ENCODE measurements around the gene ST8SIA5. TPM values are rescaled to one million over a fixed set of nuclear protein-coding genes. Genes with fewer than 3 reads are reported as not detected.

ST8SIA5 gene
- total RNA-seq, 2 experiments from 2014 or later, result not detected

DNA sequence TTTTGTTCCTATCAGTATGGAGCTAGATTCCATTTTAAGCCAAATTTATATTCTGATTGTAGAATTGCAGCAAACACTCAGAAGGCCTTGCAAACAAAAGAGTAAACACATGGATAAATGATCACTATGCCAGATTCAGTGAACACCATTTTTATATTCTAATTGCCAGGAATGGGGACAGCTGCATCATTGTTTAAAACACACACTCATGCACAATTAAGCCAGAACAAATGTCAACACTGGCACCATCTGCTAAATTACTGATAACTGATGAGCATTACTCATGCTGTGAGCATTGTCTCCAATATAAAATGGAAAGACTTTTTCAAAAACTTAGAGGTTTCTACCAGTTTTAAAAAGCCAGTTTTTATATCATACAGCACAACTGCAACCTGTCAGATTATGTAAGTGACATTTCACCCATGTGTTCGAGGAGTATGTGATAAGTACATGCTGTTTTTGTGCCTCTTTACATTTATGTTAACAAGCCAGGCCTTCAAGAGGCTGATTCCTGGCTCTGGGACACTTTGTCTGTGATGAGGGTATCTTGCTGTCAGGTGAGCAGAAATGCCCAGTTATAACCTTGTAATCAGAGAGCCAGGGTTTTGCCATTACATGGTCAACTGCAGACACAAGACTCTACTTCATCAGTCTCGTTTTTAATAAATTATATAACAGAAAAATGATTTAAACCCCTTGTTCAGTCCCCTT, 4.4 kb upstream of the ST8SIA5 start:
- DNase-seq, result no peak
- no peak for ATAC-seq
- no peaks in the 10 kb centered on the region for H3K36me3 Mint-ChIP-seq (ENCODE audit: low read depth)
- no peak overlapping the region for H3K27ac Mint-ChIP-seq
- H3K4me3 Mint-ChIP-seq, result no peak overlapping the region
- peaks cover 6% of the 10 kb centered on the region for H3K4me1 Mint-ChIP-seq
- no peaks in the 10 kb centered on the region for H3K9me3 Mint-ChIP-seq (ENCODE audit: low read depth)
- CTCF ChIA-PET, result no interaction called here
- POLR2A ChIA-PET, result no interaction called here
- peaks cover 48% of the 10 kb centered on the region for H3K27me3 Mint-ChIP-seq
- intact Hi-C loops (cut with DNase I, micrococcal nuclease), result no loop called here

GRCh38 chr18:46759890-46760289, 3.0 kb upstream of the ST8SIA5 start:
- Mint-ChIP-seq H3K4me1 (peaks cover 6% of the 10 kb centered on the region), H3K4me3 (no peak overlapping the region), H3K9me3 (ENCODE audit: low read depth) (no peaks in the 10 kb centered on the region), H3K27ac (no peak overlapping the region), H3K36me3 (ENCODE audit: low read depth) (no peaks in the 10 kb centered on the region), H3K27me3 (peaks cover 57% of the 10 kb centered on the region)
- DNase-seq, result no peak
- intact Hi-C loops (cut with DNase I, micrococcal nuclease), result loop anchor here in 1 of 2 experiments (5.0 kb wide), 1 partner anchor 492 kb away; the partner anchor contains the start of gene SKOR2
- CTCF ChIA-PET, result interaction anchor here (0.9 kb wide), 1 partner anchor 9 kb away, joined by 3 read pairs; no protein-coding TSS in a partner anchor
- no peak for ATAC-seq
- POLR2A ChIA-PET, result no interaction called here

DNA sequence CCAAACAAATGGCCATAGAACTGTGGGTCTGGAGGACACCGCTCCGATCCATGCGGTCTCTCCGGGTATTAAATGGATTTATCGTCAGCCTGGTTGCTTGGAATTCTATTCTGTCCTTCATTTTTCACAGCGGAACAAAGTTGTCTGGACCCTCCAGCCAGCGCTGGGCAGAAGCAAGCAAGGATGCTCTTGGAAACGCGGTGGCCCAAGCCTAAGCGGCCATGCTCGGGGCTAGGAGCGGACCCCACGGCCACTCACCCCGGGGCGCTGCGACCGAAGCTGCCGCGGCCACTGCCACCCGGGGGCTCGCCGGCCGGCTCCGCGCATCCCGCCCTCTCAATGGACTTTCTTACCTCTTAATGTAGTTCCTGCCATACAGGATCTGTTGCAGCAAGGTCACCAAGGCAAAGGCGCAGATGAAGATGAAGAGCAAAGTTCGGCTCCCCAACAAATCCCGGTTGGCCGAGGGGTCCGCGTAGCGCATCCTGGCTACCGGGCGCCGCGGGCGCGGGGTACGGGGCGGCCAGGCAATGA, 761 bp downstream of the ST8SIA5 start:
- intact Hi-C loops (cut with DNase I, micrococcal nuclease), result loop anchor here in 1 of 2 experiments (2.0 to 5.0 kb wide), 2 partner anchors 161 to 496 kb away; partner anchors contain the start of genes KATNAL2, PIAS2 and SKOR2
- no peak for ATAC-seq

GRCh38 chr18:46755315-46756024, 1.4 kb downstream of the ST8SIA5 start:
- H3K27me3 Mint-ChIP-seq, result peaks cover 57% of the 10 kb centered on the region
- H3K9me3 Mint-ChIP-seq (ENCODE audit: low read depth), result no peaks in the 10 kb centered on the region
- intact Hi-C loops (cut with DNase I, micrococcal nuclease), result loop anchor here in 1 of 2 experiments (2.0 to 5.0 kb wide), 2 partner anchors 161 to 497 kb away; partner anchors contain the start of genes KATNAL2, PIAS2 and SKOR2
- H3K27ac Mint-ChIP-seq, result no peak overlapping the region
- H3K4me1 Mint-ChIP-seq, result peaks cover 6% of the 10 kb centered on the region
- POLR2A ChIA-PET, result no interaction called here
- H3K4me3 Mint-ChIP-seq, result no peak overlapping the region
- CTCF ChIA-PET, result no interaction called here
- ATAC-seq (peak; percentile 16), DNase-seq (no peak)
- no peaks in the 10 kb centered on the region for H3K36me3 Mint-ChIP-seq (ENCODE audit: low read depth)

More for the DNA sequence above, 761 bp downstream of the ST8SIA5 start:
- H3K36me3 Mint-ChIP-seq (ENCODE audit: low read depth), result no peaks in the 10 kb centered on the region
- CTCF ChIA-PET, result no interaction called here
- no peaks in the 10 kb centered on the region for H3K9me3 Mint-ChIP-seq (ENCODE audit: low read depth)
- DNase-seq, result no peak
- H3K4me3 Mint-ChIP-seq, result no peak overlapping the region
- no peak overlapping the region for H3K27ac Mint-ChIP-seq
- peaks cover 6% of the 10 kb centered on the region for H3K4me1 Mint-ChIP-seq
- POLR2A ChIA-PET, result no interaction called here
- peaks cover 54% of the 10 kb centered on the region for H3K27me3 Mint-ChIP-seq

GRCh38 chr18:46754661-46755292, 2.1 kb downstream of the ST8SIA5 start:
- Mint-ChIP-seq H3K27ac (no peak overlapping the region), H3K4me1 (peaks cover 6% of the 10 kb centered on the region), H3K9me3 (ENCODE audit: low read depth) (no peaks in the 10 kb centered on the region), H3K27me3 (peaks cover 56% of the 10 kb centered on the region), H3K36me3 (ENCODE audit: low read depth) (no peaks in the 10 kb centered on the region), H3K4me3 (no peak overlapping the region)
- POLR2A ChIA-PET, result no interaction called here
- DNase-seq, result no peak
- no peak for ATAC-seq
- intact Hi-C loops (cut with DNase I, micrococcal nuclease), result loop anchor here in 1 of 2 experiments (5.0 kb wide), 2 partner anchors 498 to 1653 kb away; partner anchors contain the start of genes SKOR2 and ZBTB7C
- CTCF ChIA-PET, result no interaction called here

GRCh38 chr18:46754188-46754587, 2.7 kb downstream of the ST8SIA5 start:
- POLR2A ChIA-PET, result no interaction called here
- no peak for ATAC-seq

GRCh38 chr18:46751882-46752281, 5.0 kb downstream of the ST8SIA5 start:
- ChIA-PET CTCF (no interaction called here), POLR2A (no interaction called here)
- H3K9me3 Mint-ChIP-seq (ENCODE audit: low read depth), result no peaks in the 10 kb centered on the region
- no peak for ATAC-seq
- no peaks in the 10 kb centered on the region for H3K4me1 Mint-ChIP-seq
- peaks cover 39% of the 10 kb centered on the region for H3K27me3 Mint-ChIP-seq
- no peak for DNase-seq
- intact Hi-C loops (cut with DNase I, micrococcal nuclease), result loop anchor here in 1 of 2 experiments (5.0 kb wide), 1 partner anchor 1655 kb away; the partner anchor contains the start of gene ZBTB7C
- H3K27ac Mint-ChIP-seq, result no peak overlapping the region
- no peaks in the 10 kb centered on the region for H3K36me3 Mint-ChIP-seq (ENCODE audit: low read depth)
- H3K4me3 Mint-ChIP-seq, result no peak overlapping the region

More at GRCh38 chr18:46754188-46754587, 2.7 kb downstream of the ST8SIA5 start:
- Mint-ChIP-seq H3K36me3 (ENCODE audit: low read depth) (no peaks in the 10 kb centered on the region), H3K4me3 (no peak overlapping the region), H3K27ac (no peak overlapping the region), H3K4me1 (peaks cover 6% of the 10 kb centered on the region), H3K27me3 (peaks cover 50% of the 10 kb centered on the region), H3K9me3 (ENCODE audit: low read depth) (no peaks in the 10 kb centered on the region)
- intact Hi-C loops (cut with DNase I, micrococcal nuclease), result loop anchor here in 1 of 2 experiments (5.0 kb wide), 1 partner anchor 1653 kb away; the partner anchor contains the start of gene ZBTB7C
- no peak for DNase-seq
- CTCF ChIA-PET, result no interaction called here

DNA sequence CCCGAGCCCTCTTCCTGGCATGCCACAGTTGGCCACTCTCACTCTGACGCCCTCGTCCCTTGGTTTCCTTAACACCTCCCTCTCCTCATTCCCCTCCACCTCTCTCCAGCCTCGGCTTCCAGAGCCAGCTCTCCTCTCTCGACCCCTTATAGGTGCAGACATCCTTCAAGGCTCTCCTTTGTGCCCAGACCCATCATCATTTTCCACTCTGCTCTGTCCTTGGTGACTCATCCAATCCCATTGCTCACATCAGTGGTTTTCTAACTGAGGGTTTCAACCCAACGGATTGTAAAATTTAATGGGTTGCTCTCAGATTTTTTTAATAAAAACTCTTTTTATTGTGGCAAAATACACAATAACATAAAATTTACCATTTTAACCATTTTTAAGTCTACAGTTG, 6.2 kb downstream of the ST8SIA5 start:
- ATAC-seq, result no peak
- no peaks in the 10 kb centered on the region for H3K9me3 Mint-ChIP-seq (ENCODE audit: low read depth)
- H3K27ac Mint-ChIP-seq, result no peak overlapping the region
- peaks cover 40% of the 10 kb centered on the region for H3K27me3 Mint-ChIP-seq
- POLR2A ChIA-PET, result no interaction called here
- CTCF ChIA-PET, result no interaction called here
- no peaks in the 10 kb centered on the region for H3K4me1 Mint-ChIP-seq
- DNase-seq, result no peak
- no peak overlapping the region for H3K4me3 Mint-ChIP-seq
- intact Hi-C loops (cut with DNase I, micrococcal nuclease), result loop anchor here in 1 of 2 experiments (5.0 kb wide), 1 partner anchor 1657 kb away; the partner anchor contains the start of gene ZBTB7C
- no peaks in the 10 kb centered on the region for H3K36me3 Mint-ChIP-seq (ENCODE audit: low read depth)

GRCh38 chr18:46748466-46748865, 8.4 kb downstream of the ST8SIA5 start:
- ATAC-seq (no peak), DNase-seq (no peak)
- H3K36me3 Mint-ChIP-seq (ENCODE audit: low read depth), result no peaks in the 10 kb centered on the region
- H3K27me3 Mint-ChIP-seq, result peaks cover 32% of the 10 kb centered on the region
- ChIA-PET POLR2A (interaction anchor here (0.6 kb wide), 1 partner anchor 59 kb away, joined by 3 read pairs; no protein-coding TSS in a partner anchor), CTCF (no interaction called here)
- intact Hi-C loops (cut with DNase I, micrococcal nuclease), result no loop called here
- H3K27ac Mint-ChIP-seq, result no peak overlapping the region
- no peak overlapping the region for H3K4me3 Mint-ChIP-seq
- H3K9me3 Mint-ChIP-seq (ENCODE audit: low read depth), result no peaks in the 10 kb centered on the region
- no peaks in the 10 kb centered on the region for H3K4me1 Mint-ChIP-seq

- Mint-ChIP-seq H3K4me3 (no peak overlapping the region), H3K27ac (no peak overlapping the region), H3K36me3 (ENCODE audit: low read depth) (no peaks in the 10 kb centered on the region), H3K9me3 (ENCODE audit: low read depth) (no peaks in the 10 kb centered on the region), H3K4me1 (no peaks in the 10 kb centered on the region), H3K27me3 (peaks cover 39% of the 10 kb centered on the region)
- POLR2A ChIA-PET, result no interaction called here
- DNase-seq, result no peak
- ATAC-seq, result no peak
- CTCF ChIA-PET, result no interaction called here
- intact Hi-C loops (cut with DNase I, micrococcal nuclease), result no loop called here
Measured at GRCh38 chr18:46740046-46740445, 16.8 kb downstream of the ST8SIA5 start.

DNA sequence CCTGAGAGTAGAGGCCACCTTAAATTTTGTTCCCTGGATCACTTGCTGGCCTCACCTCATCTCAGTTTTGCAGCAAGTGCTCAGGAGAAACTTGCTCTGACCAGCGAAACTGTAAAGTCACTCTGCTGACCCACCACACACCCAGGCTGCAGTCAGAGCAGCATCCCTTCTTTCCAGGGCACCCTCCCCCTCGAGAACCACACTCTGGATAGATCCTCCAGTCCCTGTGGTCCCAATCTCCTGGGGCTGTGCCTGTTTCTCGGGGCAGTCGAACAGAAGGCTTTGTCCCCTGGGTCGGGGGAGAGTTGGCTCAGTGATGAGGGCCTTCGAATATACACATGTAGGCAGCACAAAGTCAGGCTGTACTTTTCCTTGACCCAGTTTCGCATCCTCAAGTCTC, 18.4 kb downstream of the ST8SIA5 start:
- DNase-seq, result no peak
- Mint-ChIP-seq H3K27ac (no peak overlapping the region), H3K4me3 (no peak overlapping the region), H3K36me3 (ENCODE audit: low read depth) (no peaks in the 10 kb centered on the region), H3K4me1 (no peaks in the 10 kb centered on the region), H3K9me3 (ENCODE audit: low read depth) (no peaks in the 10 kb centered on the region), H3K27me3 (peaks cover 31% of the 10 kb centered on the region)
- intact Hi-C loops (cut with DNase I, micrococcal nuclease), result no loop called here
- ATAC-seq, result no peak
- POLR2A ChIA-PET, result no interaction called here
- CTCF ChIA-PET, result no interaction called here

Data from activated CD4-positive, alpha-beta T cell treated with anti-CD3 and anti-CD28 coated beads for 36 hours (primary cell).